ENCODE results near the gene ARMC9. TPM values are rescaled to one million over a fixed set of nuclear protein-coding genes. Genes with fewer than 3 reads are reported as not detected.

Gene ARMC9
- total RNA-seq, 2 experiments from 2014 or later = 2.3 to 2.5 TPM

DNA sequence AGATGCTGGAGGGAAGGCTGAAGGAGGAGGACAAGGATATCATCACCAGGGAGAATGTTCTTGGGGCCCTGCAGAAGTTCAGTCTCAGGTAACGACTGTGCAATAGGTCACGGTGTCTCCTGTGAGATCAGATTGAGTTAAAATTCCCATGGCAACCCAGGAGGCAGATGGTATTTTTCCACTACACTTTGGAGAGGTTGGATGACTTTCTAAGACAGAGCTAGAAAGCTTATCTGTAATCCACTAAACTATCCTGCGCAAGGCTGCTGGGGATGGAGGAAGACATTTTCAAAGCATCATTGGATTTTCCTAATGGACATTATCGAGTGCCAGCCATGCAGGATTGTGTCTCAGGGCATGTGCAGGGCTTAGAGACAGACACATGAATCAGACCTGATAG, 74.6 kb downstream of the ARMC9 start:
- peaks cover 8% of the 10 kb centered on the region for H3K4me1 Mint-ChIP-seq
- H3K36me3 Mint-ChIP-seq (ENCODE audit: low read depth) = no peaks in the 10 kb centered on the region
- no peak overlapping the region for H3K4me3 Mint-ChIP-seq
- ChIA-PET CTCF (no interaction called here), POLR2A (no interaction called here)
- intact Hi-C loops (cut with DNase I, micrococcal nuclease) = no loop called here
- DNase-seq (no peak), ATAC-seq (no peak)
- H3K9me3 Mint-ChIP-seq (ENCODE audit: low read depth) = no peaks in the 10 kb centered on the region
- no peak overlapping the region for H3K27ac Mint-ChIP-seq
- H3K27me3 Mint-ChIP-seq = no peaks in the 10 kb centered on the region

DNA sequence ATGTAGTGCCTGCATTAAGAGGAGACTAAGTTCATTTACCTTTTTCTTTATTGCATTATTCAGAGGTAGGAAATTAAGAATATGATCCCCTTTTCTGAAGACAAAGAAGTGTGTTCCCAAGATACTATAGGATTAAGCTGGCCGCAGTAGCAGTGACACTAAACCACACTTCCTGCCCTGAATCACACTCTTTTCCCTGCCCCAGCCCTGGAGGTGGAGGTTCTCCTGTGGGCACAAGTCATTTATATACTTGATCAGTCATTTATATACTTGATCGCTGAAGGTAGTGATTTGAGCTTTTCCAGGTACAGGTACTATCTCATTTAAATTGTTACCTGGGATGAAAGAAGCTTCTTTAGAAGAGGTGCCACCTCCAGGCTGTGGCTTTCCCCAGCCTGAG, 78.6 kb downstream of the ARMC9 start:
- CTCF ChIA-PET = no interaction called here
- POLR2A ChIA-PET = no interaction called here
- H3K36me3 Mint-ChIP-seq (ENCODE audit: low read depth) = no peaks in the 10 kb centered on the region
- H3K9me3 Mint-ChIP-seq (ENCODE audit: low read depth) = no peaks in the 10 kb centered on the region
- H3K4me3 Mint-ChIP-seq = no peak overlapping the region
- ATAC-seq (peak; percentile 69), DNase-seq (peak; percentile 32)
- peaks cover 10% of the 10 kb centered on the region for H3K4me1 Mint-ChIP-seq
- intact Hi-C loops (cut with DNase I, micrococcal nuclease) = no loop called here
- H3K27me3 Mint-ChIP-seq = peaks cover 4% of the 10 kb centered on the region
- no peak overlapping the region for H3K27ac Mint-ChIP-seq

DNA sequence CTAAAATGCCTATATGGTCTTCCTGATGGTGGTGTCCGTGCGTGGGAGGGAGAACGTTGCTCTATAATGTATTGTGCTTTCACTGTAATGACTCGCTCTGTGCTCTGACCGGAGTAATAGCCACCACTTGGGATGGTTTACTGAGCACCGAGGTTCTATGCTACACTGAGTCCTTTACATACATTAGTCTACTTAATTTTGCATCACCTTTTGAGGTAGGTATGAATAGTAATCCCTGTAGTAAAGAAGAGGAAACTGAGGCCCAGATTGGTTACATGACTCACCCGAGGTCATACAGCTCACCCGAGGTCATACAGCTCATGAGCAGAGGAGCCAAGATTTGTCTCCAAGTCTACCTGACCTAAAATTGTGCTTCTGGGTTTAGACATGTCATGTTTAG, 79.5 kb downstream of the ARMC9 start:
- Mint-ChIP-seq H3K36me3 (ENCODE audit: low read depth) (no peaks in the 10 kb centered on the region), H3K9me3 (ENCODE audit: low read depth) (no peaks in the 10 kb centered on the region), H3K27me3 (peaks cover 4% of the 10 kb centered on the region), H3K27ac (no peak overlapping the region), H3K4me3 (no peak overlapping the region), H3K4me1 (peaks cover 10% of the 10 kb centered on the region)
- intact Hi-C loops (cut with DNase I, micrococcal nuclease) = no loop called here
- POLR2A ChIA-PET = no interaction called here
- CTCF ChIA-PET = interaction anchor here (1.0 kb wide), 1 partner anchor 128 kb away, joined by 3 read pairs; no protein-coding TSS in a partner anchor
- ATAC-seq = peak; percentile 72
- DNase-seq = no peak

DNA sequence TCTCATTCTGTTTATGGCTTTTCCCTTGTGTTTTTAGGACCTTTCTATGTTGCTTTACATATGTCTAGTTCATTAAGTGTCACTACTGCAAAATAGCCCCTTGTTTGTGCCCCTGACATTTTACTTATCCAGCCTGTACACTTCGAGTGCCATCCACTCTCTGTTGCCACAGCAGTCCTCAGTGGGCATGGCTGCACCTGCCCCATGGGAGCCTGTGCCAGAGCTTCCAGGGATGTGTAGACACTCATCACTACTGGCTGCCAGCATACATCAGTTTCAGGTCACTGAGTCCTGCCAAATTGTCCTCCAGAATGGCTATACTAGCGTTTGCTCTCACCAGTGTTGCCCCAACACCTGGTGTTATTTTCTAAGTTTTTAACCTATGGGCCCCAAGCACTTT, 80.4 kb downstream of the ARMC9 start:
- Mint-ChIP-seq H3K9me3 (ENCODE audit: low read depth) (no peaks in the 10 kb centered on the region), H3K4me3 (no peak overlapping the region), H3K27me3 (peaks cover 4% of the 10 kb centered on the region), H3K27ac (no peak overlapping the region), H3K4me1 (peaks cover 10% of the 10 kb centered on the region), H3K36me3 (ENCODE audit: low read depth) (no peaks in the 10 kb centered on the region)
- ChIA-PET POLR2A (no interaction called here), CTCF (interaction anchor here (0.5 to 0.6 kb wide), 2 partner anchors 13 to 639 kb away, joined by 3 read pairs; no protein-coding TSS in a partner anchor)
- ATAC-seq = no peak
- intact Hi-C loops (cut with DNase I, micrococcal nuclease) = no loop called here
- DNase-seq = no peak

DNA sequence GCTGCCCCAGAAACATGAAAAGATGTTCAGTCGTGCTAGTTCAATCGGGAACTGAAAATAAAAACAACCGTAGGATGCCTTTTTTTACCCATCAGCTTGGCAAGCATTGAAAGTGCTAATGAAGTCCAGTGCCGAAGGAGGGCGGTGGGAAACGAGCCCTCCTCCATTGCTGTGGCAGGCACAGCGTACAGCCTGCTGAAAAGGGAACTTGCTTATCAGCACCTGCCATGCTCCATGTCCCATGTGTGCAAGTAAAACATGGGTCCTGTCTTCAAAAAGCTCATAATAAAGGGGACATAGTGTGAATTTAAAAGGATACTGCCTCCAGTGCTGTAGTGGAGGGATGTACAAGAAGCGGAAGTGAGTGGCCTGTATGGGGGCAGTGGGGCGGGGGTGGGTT, 82.4 kb downstream of the ARMC9 start:
- no peak overlapping the region for H3K27ac Mint-ChIP-seq
- intact Hi-C loops (cut with DNase I, micrococcal nuclease) = loop anchor here in 1 of 2 experiments (10.0 kb wide), 1 partner anchor 386 kb away; no protein-coding TSS in a partner anchor
- no peak overlapping the region for H3K4me3 Mint-ChIP-seq
- ChIA-PET CTCF (interaction anchor here (1.3 kb wide), 1 partner anchor 54 kb away, joined by 4 read pairs; no protein-coding TSS in a partner anchor), POLR2A (no interaction called here)
- H3K36me3 Mint-ChIP-seq (ENCODE audit: low read depth) = no peaks in the 10 kb centered on the region
- DNase-seq = no peak
- H3K9me3 Mint-ChIP-seq (ENCODE audit: low read depth) = no peaks in the 10 kb centered on the region
- peaks cover 4% of the 10 kb centered on the region for H3K27me3 Mint-ChIP-seq
- peaks cover 10% of the 10 kb centered on the region for H3K4me1 Mint-ChIP-seq
- no peak for ATAC-seq

DNA sequence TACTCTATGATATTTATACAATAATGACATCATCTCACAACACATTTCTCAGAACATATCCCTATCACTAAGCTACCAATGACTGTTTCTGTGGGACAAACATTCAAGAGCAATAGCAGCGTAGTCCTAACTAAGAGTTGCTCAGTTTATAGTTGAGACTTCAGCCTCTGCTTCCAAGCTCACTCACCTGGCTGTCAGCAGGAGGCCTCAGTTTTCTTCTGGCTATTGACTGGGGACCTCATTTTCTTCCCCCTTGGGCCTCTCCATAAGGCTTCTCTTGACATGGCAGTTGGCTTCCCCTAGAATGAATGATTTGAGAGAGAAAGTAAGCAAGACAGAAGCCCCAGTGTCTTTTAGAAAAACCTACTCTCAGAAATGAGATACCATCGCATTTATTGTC, 85.9 kb downstream of the ARMC9 start:
- DNase-seq (no peak), ATAC-seq (no peak)
- H3K27ac Mint-ChIP-seq = no peak overlapping the region
- no peaks in the 10 kb centered on the region for H3K36me3 Mint-ChIP-seq (ENCODE audit: low read depth)
- no peak overlapping the region for H3K4me3 Mint-ChIP-seq
- peaks cover 4% of the 10 kb centered on the region for H3K27me3 Mint-ChIP-seq
- H3K4me1 Mint-ChIP-seq = no peaks in the 10 kb centered on the region
- intact Hi-C loops (cut with DNase I, micrococcal nuclease) = loop anchor here in 1 of 2 experiments (10.0 kb wide), 1 partner anchor 389 kb away; no protein-coding TSS in a partner anchor
- CTCF ChIA-PET = interaction anchor here (1.1 kb wide), 1 partner anchor 49 kb away, joined by 3 read pairs; no protein-coding TSS in a partner anchor
- no peaks in the 10 kb centered on the region for H3K9me3 Mint-ChIP-seq (ENCODE audit: low read depth)
- POLR2A ChIA-PET = no interaction called here

DNA sequence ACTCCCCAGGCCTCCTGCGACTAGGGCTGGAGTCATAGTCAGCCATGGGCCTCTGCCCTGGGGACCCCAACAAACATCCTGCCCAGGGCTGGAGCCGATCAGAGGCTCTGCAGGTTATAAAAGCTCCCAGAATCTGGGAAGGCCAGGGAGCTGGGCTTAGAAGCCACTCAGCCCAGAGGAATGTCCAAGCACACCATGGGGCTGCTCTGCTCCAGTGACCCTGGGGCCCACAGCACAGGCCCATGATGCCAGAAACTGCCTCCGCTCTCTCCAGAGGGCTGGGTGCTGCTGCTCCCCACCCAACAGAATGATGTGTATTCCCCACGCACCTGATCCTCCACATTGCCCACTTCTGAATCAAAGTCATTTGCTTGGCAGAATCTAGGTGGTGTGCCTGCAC, 88.5 kb downstream of the ARMC9 start:
- ATAC-seq (no peak), DNase-seq (no peak)
- Mint-ChIP-seq H3K36me3 (ENCODE audit: low read depth) (no peaks in the 10 kb centered on the region), H3K4me1 (no peaks in the 10 kb centered on the region), H3K9me3 (ENCODE audit: low read depth) (no peaks in the 10 kb centered on the region), H3K27ac (no peak overlapping the region), H3K27me3 (no peaks in the 10 kb centered on the region), H3K4me3 (no peak overlapping the region)
- intact Hi-C loops (cut with DNase I, micrococcal nuclease) = loop anchor here in 1 of 2 experiments (10.0 kb wide), 1 partner anchor 392 kb away; no protein-coding TSS in a partner anchor
- ChIA-PET POLR2A (no interaction called here), CTCF (no interaction called here)

DNA sequence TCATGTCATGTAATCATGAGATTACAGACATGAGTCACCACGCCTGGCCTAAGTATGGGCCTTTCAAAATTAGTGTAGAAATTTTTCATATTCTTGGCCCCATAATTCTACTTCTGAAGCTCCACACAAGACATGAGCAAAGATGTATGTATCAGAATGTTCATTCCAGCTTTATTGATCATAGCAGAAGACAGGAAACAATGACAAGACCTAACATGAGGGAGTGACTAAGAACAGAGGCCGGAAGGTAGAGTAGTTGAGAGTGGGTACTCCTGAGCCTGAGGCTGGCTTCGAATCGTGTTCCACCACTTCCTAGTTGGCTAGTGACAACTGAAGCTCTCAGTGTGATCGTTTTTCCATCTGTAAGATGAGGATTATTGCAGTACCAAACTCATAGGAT, 89.3 kb downstream of the ARMC9 start:
- H3K4me3 Mint-ChIP-seq = no peak overlapping the region
- intact Hi-C loops (cut with DNase I, micrococcal nuclease) = loop anchor here in 1 of 2 experiments (10.0 kb wide), 1 partner anchor 393 kb away; no protein-coding TSS in a partner anchor
- POLR2A ChIA-PET = no interaction called here
- H3K36me3 Mint-ChIP-seq (ENCODE audit: low read depth) = no peaks in the 10 kb centered on the region
- CTCF ChIA-PET = interaction anchor here (0.9 kb wide), 1 partner anchor 183 kb away, joined by 3 read pairs; no protein-coding TSS in a partner anchor
- no peak for DNase-seq
- ATAC-seq = peak; percentile 26
- no peaks in the 10 kb centered on the region for H3K9me3 Mint-ChIP-seq (ENCODE audit: low read depth)
- H3K27me3 Mint-ChIP-seq = no peaks in the 10 kb centered on the region
- no peak overlapping the region for H3K27ac Mint-ChIP-seq
- H3K4me1 Mint-ChIP-seq = no peaks in the 10 kb centered on the region

DNA sequence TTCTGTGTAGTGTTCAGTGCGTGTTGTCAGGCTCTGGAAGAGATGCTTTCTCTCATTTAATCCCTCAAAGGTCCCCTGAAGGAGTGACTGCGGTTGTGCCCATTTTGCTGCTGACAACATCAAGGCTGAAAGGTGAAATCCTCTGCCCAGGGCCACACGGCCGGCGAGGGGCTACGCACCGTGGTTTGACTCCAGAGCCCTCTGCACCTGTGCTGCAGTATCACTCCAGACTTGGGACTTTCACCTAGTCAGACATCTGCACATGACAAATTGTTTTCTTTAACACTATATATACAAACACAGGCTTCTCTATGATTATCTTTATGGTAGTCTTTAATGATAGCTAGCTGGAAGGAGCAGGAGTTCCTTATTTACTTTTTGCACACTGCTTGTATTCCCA, 90.2 kb downstream of the ARMC9 start:
- CTCF ChIA-PET = interaction anchor here (0.9 kb wide), 1 partner anchor 184 kb away, joined by 3 read pairs; no protein-coding TSS in a partner anchor
- ATAC-seq (no peak), DNase-seq (no peak)
- intact Hi-C loops (cut with DNase I, micrococcal nuclease) = loop anchor here in 1 of 2 experiments (10.0 kb wide), 1 partner anchor 394 kb away; no protein-coding TSS in a partner anchor
- Mint-ChIP-seq H3K4me1 (no peaks in the 10 kb centered on the region), H3K36me3 (ENCODE audit: low read depth) (no peaks in the 10 kb centered on the region), H3K27ac (no peak overlapping the region), H3K9me3 (ENCODE audit: low read depth) (no peaks in the 10 kb centered on the region), H3K27me3 (no peaks in the 10 kb centered on the region), H3K4me3 (no peak overlapping the region)
- POLR2A ChIA-PET = no interaction called here

DNA sequence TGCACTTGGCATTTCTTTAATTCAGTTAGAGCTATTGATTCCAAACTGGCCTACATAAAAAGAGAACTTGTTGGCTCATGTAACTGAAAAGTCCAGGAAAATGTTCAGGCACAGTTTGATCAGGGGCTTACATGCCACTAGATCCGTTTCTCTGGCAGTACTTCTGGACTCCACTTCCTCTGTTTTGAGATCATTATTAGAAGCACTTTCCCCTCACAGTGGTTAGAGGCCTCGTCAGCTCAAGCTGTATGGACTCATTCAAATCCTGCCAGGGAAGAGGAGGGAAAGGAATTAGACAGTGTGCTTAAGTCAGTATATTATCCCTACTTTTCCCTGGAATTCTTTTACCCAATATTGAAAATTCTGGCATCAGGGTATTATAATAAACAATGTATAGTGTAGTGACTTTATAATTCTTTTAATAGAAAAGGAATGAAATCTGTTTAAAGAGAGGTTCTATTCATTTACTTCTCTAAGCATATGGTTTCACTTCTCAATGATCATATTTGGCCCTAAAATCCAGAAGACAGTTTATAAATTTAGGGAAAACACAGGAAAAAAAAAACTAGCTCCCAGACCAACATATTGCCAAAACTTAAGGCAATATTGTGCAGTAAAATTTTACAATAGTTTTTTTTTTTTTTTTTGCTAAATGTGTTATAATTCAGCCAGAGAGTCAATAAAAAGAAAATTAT, 92.0 kb downstream of the ARMC9 start:
- CTCF ChIA-PET = interaction anchor here (1.1 kb wide), 1 partner anchor 10 kb away, joined by 3 read pairs; no protein-coding TSS in a partner anchor

DNA sequence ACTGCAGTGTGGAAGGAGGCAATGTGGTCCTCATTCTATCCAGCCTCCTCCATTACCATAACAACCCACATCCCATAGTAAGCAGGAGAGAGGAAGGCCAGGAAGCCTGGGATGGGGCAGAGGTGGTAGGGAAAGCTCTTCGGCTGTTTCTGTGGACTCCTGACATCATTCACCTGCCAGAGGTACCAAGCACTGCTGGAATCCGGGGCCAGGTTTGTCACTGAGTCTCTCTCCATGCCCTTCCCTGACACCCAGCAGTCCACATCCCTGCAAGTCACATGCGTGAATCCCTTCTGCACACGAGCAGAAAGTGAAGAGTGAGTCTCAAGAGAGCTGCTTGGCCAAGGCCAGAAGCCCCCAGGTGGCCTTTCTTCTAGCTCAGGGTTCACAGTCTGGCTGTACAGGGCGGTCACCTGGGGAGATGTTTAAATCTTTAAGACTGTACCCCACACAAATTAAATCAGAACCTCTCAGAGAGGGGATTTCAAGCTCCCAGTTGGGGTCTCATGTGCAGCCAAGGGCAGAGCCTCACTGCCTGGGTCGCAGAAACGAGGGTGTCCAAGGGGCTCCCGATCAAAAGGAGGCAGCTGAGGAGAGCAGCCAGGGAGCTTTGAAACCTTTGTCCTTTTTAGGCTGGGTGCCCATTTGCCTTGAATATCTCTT, 94.2 kb downstream of the ARMC9 start:
- H3K27ac Mint-ChIP-seq = no peak overlapping the region
- ChIA-PET POLR2A (interaction anchor here (0.6 kb wide), 1 partner anchor 166 kb away, joined by 4 read pairs; no protein-coding TSS in a partner anchor), CTCF (interaction anchor here (0.8 kb wide), 1 partner anchor 113 kb away, joined by 3 read pairs; no protein-coding TSS in a partner anchor)
- H3K36me3 Mint-ChIP-seq (ENCODE audit: low read depth) = no peaks in the 10 kb centered on the region
- no peak overlapping the region for H3K4me3 Mint-ChIP-seq
- DNase-seq = no peak
- no peaks in the 10 kb centered on the region for H3K27me3 Mint-ChIP-seq
- no peaks in the 10 kb centered on the region for H3K9me3 Mint-ChIP-seq (ENCODE audit: low read depth)
- no peaks in the 10 kb centered on the region for H3K4me1 Mint-ChIP-seq
- intact Hi-C loops (cut with DNase I, micrococcal nuclease) = no loop called here
- no peak for ATAC-seq

More for the DNA sequence above, 92.0 kb downstream of the ARMC9 start:
- no peak for DNase-seq
- Mint-ChIP-seq H3K27ac (no peak overlapping the region), H3K4me1 (no peaks in the 10 kb centered on the region), H3K27me3 (no peaks in the 10 kb centered on the region), H3K9me3 (ENCODE audit: low read depth) (no peaks in the 10 kb centered on the region), H3K36me3 (ENCODE audit: low read depth) (no peaks in the 10 kb centered on the region), H3K4me3 (no peak overlapping the region)
- POLR2A ChIA-PET = no interaction called here
- no peak for ATAC-seq
- intact Hi-C loops (cut with DNase I, micrococcal nuclease) = no loop called here

Data from activated CD4-positive, alpha-beta T cell treated with anti-CD3 and anti-CD28 coated beads for 36 hours (primary cell).